ENCODE data around the gene PNPLA1. TPM values are rescaled to one million over a fixed set of nuclear protein-coding genes. Genes with fewer than 3 reads are reported as not detected.
A peak's percentile ranks its signal among the peaks of the same experiment; 100 is the strongest.

The PNPLA1 gene
- total RNA-seq, 1 donor from 2014 or later: 0.35 TPM

GRCh38 chr6:36333171-36333895 lies 63.5 kb downstream of the PNPLA1 start:
- no peak for ATAC-seq
- Histone ChIP-seq H3K36me3 (no peaks in the 10 kb centered on the region), H3K27me3 (peaks cover 44% of the 10 kb centered on the region), H3K9me3 (no peaks in the 10 kb centered on the region), H3K4me1 (no peaks in the 10 kb centered on the region), H3K4me3 (no peak overlapping the region), H3K27ac (no peak overlapping the region)
- intact Hi-C loops (cut with DNase I): no loop called here
- no peak for DNase-seq
- no peak for TF ChIP-seq CTCF (IDR thresholded peaks at IDR 0.05)

- Histone ChIP-seq H3K27me3 (peaks cover 44% of the 10 kb centered on the region), H3K4me1 (no peaks in the 10 kb centered on the region), H3K36me3 (no peaks in the 10 kb centered on the region), H3K9me3 (no peaks in the 10 kb centered on the region), H3K27ac (no peak overlapping the region), H3K4me3 (no peak overlapping the region)
- intact Hi-C loops (cut with DNase I): no loop called here
- TF ChIP-seq CTCF (IDR thresholded peaks at IDR 0.05): no peak
- no peak for DNase-seq
- no peak for ATAC-seq
These were observed 64.3 kb downstream of the PNPLA1 start for GRCh38 chr6:36333931-36334725.

- H3K4me3 ChIP-seq: no peak overlapping the region
- H3K9me3 ChIP-seq: no peaks in the 10 kb centered on the region
- no peak overlapping the region for H3K27ac ChIP-seq
- intact Hi-C loops (cut with DNase I): no loop called here
- H3K27me3 ChIP-seq: peaks cover 40% of the 10 kb centered on the region
- no peak for TF ChIP-seq CTCF (IDR thresholded peaks at IDR 0.05)
- no peaks in the 10 kb centered on the region for H3K4me1 ChIP-seq
- no peaks in the 10 kb centered on the region for H3K36me3 ChIP-seq
- DNase-seq: no peak
- ATAC-seq: peak; percentile 27
These were observed 65.1 kb downstream of the PNPLA1 start for GRCh38 chr6:36334832-36335459.

- peaks cover 35% of the 10 kb centered on the region for H3K27me3 ChIP-seq
- no peaks in the 10 kb centered on the region for H3K9me3 ChIP-seq
- H3K27ac ChIP-seq: no peak overlapping the region
- no peak for TF ChIP-seq CTCF (IDR thresholded peaks at IDR 0.05)
- DNase-seq (no peak), ATAC-seq (no peak)
- H3K4me3 ChIP-seq: no peak overlapping the region
- intact Hi-C loops (cut with DNase I): no loop called here
- peaks cover 3% of the 10 kb centered on the region for H3K4me1 ChIP-seq
- H3K36me3 ChIP-seq: no peaks in the 10 kb centered on the region
These were observed 65.8 kb downstream of the PNPLA1 start for GRCh38 chr6:36335465-36336207.

GRCh38 chr6:36336208-36336710 lies 66.4 kb downstream of the PNPLA1 start:
- no peaks in the 10 kb centered on the region for H3K9me3 ChIP-seq
- H3K4me3 ChIP-seq: no peak overlapping the region
- peaks cover 9% of the 10 kb centered on the region for H3K4me1 ChIP-seq
- DNase-seq (no peak), ATAC-seq (no peak)
- intact Hi-C loops (cut with DNase I): no loop called here
- H3K36me3 ChIP-seq: no peaks in the 10 kb centered on the region
- no peak for TF ChIP-seq CTCF (IDR thresholded peaks at IDR 0.05)
- peaks cover 35% of the 10 kb centered on the region for H3K27me3 ChIP-seq
- H3K27ac ChIP-seq: no peak overlapping the region
